Prostate gland (tissue), 2 donors: ENCODE measurements around the gene ADAP1.

Experiments
- POLR2A ChIP-seq: fragments of 450-650 bp; IDR thresholded peaks from one replicate; pipeline ENCODE4 v1.6.1; 2016; ENCODE audit warnings: antibody characterized with exemption, mild to moderate bottlenecking
- TF ChIP-seq, protein P1 (sequence below), 4 experiments: fragments of 200-600 bp in 2 of 4; fragments of 450-650 bp in 2 of 4; sonication (generic) in 2 of 4; IDR thresholded peaks; 1 replicate in 3 of 4; 2 replicates in 1 of 4; pipeline ENCODE4 v1.5.1; 2016 to 2019; ENCODE audit warnings: antibody characterized with exemption in 4 of 4, mild to moderate bottlenecking in 2 of 4, moderate library complexity in 2 of 4

DNA sequence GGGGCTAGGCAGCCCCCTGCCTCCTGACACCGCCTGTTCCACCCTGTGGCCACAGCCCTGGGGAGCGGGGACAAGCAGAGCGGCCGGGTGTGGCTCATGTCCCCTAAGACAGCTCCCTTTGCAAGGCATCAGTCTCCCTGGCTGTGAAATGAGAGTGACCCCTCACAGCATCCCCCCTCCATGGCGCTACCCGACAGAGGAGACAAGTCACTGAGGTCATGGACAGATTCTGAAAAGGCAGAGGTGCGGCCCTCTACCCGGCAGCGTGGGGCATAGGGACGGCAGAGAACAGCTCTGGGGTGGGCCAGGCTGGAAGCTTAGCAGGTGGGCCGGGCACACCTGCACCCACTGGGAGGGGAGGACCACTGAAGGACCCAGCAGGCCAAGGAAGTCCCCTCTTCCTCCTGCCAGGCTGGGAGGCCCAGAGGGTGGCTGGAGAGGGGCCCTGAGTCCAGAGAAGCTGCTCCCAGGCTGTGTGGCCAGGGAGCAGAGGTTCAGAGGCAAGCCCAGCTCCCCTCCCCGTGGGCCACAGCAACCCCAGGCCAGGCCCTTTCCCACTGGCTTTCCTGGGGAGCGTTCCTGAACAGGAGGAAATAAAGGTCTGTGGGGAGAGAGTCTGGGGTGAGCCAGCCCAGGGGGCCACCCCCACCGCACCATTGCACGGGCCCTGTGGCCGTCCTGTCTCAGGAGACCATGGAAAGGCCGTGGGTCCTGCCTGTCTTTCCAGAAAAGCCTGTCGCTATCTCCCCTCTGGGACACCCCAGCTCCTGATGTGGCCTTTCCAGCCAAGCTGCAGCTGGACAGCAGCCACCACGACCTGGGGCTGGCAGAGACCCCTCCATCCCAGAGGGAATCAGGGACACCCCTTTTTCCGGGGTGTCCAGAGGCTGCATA lies 1.7 kb downstream of the ADAP1 start:
- TF ChIP-seq, protein P1, sequence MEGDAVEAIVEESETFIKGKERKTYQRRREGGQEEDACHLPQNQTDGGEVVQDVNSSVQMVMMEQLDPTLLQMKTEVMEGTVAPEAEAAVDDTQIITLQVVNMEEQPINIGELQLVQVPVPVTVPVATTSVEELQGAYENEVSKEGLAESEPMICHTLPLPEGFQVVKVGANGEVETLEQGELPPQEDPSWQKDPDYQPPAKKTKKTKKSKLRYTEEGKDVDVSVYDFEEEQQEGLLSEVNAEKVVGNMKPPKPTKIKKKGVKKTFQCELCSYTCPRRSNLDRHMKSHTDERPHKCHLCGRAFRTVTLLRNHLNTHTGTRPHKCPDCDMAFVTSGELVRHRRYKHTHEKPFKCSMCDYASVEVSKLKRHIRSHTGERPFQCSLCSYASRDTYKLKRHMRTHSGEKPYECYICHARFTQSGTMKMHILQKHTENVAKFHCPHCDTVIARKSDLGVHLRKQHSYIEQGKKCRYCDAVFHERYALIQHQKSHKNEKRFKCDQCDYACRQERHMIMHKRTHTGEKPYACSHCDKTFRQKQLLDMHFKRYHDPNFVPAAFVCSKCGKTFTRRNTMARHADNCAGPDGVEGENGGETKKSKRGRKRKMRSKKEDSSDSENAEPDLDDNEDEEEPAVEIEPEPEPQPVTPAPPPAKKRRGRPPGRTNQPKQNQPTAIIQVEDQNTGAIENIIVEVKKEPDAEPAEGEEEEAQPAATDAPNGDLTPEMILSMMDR (IDR thresholded peaks at IDR 0.05) = no peak
- no peak for TF ChIP-seq POLR2A
